Natural killer cell (primary cell): ENCODE results near the gene TAPBPL. TPM values are rescaled to one million over a fixed set of nuclear protein-coding genes. Genes with fewer than 3 reads are reported as not detected.
A peak's percentile ranks its signal among the peaks of the same experiment; 100 is the strongest.

Experiments used
- ATAC-seq, 3 donors: fragments of 150-1000 bp in 2 of 3; fragments of 200-7000 bp in 1 of 3; cut with Tn5 transposase; 1 replicate in 1 of 3; 2 replicates in 2 of 3; pipeline ENCODE4 v1.10.0; 2021; ENCODE audit warnings: mild to moderate bottlenecking in 2 of 3, moderate library complexity in 2 of 3
- DNase-seq, 2 donors: peaks; one replicate each; pipeline versions ENCODE4 v3.0.0 to v3.0.0-alpha.2; 2013 to 2021; ENCODE audit warnings: mixed read lengths in 1 of 2
- H3K27ac ChIP-seq: one replicate; pipeline ENCODE4 v1.5.1; 2013; ENCODE audit warnings: mild to moderate bottlenecking, low read length
- H3K27me3 ChIP-seq: one replicate; pipeline ENCODE4 v1.6.1; 2013; ENCODE audit warnings: low read length; ENCODE audit not compliant: control insufficient read depth, insufficient read depth
- H3K36me3 ChIP-seq: one replicate; pipeline ENCODE4 v1.6.1; 2013; ENCODE audit warnings: low read length; ENCODE audit not compliant: control insufficient read depth, insufficient read depth
- H3K4me1 ChIP-seq: one replicate; pipeline ENCODE4 v1.6.1; 2013; ENCODE audit warnings: low read length; ENCODE audit not compliant: control insufficient read depth, insufficient read depth
- H3K4me3 ChIP-seq: one replicate; pipeline ENCODE4 v1.5.1; 2013; ENCODE audit warnings: low read length
- H3K9me3 ChIP-seq: one replicate; pipeline ENCODE4 v1.6.1; 2013; ENCODE audit warnings: low read length; ENCODE audit not compliant: control insufficient read depth, insufficient read depth
- H3K27ac Mint-ChIP-seq, 2 donors: one replicate each; pipeline ENCODE4 v1.8.0; 2022; ENCODE audit warnings: mild to moderate bottlenecking in 2 of 2, mixed read lengths in 2 of 2, moderate library complexity in 1 of 2
- H3K27me3 Mint-ChIP-seq, 2 donors: one replicate each; pipeline ENCODE4 v1.8.0; 2022; ENCODE audit warnings: low read depth in 2 of 2, mixed read lengths in 2 of 2
- H3K36me3 Mint-ChIP-seq: one replicate; pipeline ENCODE4 v1.8.0; 2022; ENCODE audit warnings: mixed read lengths
- H3K4me1 Mint-ChIP-seq, 2 donors: one replicate each; pipeline ENCODE4 v1.8.0; 2022; ENCODE audit warnings: mixed read lengths in 2 of 2
- H3K4me3 Mint-ChIP-seq: one replicate; pipeline ENCODE4 v1.8.0; 2022; ENCODE audit warnings: mild to moderate bottlenecking, moderate library complexity, mixed read lengths
- H3K9me3 Mint-ChIP-seq, 2 donors: one replicate each; pipeline ENCODE4 v1.8.0; 2022; ENCODE audit warnings: mixed read lengths in 2 of 2
- CTCF ChIP-seq: fragments of 200-600 bp; IDR thresholded peaks from one replicate; pipeline ENCODE4 v1.8.0; 2022; ENCODE audit warnings: antibody characterized with exemption
- WGBS: methylation state at CpG from one replicate; pipeline ENCODE4 v1.1.7; 2013; ENCODE audit warnings: missing lambda C conversion rate; ENCODE audit not compliant: insufficient coverage; 5-methylcytosine and 5-hydroxymethylcytosine counted together
- intact Hi-C: fragments of 100-400 bp; cut with micrococcal nuclease; formaldehyde crosslinking; loops from one replicate; pipeline ENCODE4 v1.14.2; 2022
- total RNA-seq, 4 donors: library from RNA; stranded (reverse); fragments of 120-200 nt in 1 of 4; gene quantifications; one replicate each; pipeline versions ENCODE4 v1.2.3 to v1.2.4, GENCODE V29; 2013 to 2022

The TAPBPL gene
- total RNA-seq, 3 donors from 2014 or later (not counting 1 experiment from before 2014, with no cell fraction given): 43.0 to 51.4 (median 46.9) TPM

DNA sequence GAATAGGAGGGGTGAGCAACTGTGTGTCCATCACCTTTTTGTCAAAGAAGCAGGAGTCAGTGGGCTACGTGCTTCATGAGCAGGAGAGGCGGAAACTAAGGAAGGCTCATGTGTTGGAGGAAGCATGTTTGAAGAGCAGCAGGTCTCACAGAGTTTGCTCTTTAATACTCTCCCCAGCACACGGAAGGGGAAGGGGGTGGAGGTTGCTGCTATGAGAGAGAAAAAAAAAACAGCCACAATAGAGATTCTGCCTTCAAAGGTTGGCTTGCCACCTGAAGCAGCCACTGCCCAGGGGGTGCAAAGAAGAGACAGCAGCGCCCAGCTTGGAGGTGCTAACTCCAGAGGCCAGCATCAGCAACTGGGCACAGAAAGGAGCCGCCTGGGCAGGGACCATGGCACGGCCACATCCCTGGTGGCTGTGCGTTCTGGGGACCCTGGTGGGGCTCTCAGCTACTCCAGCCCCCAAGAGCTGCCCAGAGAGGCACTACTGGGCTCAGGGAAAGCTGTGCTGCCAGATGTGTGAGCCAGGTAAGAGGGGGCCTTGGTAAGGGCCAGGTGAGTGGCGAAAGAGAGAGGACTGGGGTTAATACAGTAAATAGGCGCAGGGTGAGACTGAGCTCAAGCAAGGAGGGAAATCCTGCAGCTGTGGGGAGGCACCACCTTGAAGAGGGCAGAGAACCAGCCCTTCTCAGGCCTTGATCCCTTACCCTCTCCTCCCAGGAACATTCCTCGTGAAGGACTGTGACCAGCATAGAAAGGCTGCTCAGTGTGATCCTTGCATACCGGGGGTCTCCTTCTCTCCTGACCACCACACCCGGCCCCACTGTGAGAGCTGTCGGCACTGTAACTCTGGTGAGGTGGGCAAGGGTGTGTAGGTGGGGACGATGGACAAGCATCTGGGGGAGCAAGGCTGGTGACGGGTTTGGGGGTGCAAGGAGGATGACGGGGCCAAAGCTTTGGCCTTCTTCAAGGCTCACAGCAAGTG is 6.8 kb upstream of the TAPBPL start, which contains the start of gene CD27:
Gene CD27, plus strand, starts transcription at position 252 of the 985 bp plus-strand sequence. Its CDS starts 141 bp downstream, at position 393.
- Mint-ChIP-seq H3K4me3 (peak within 1 kb of the TSS; percentile 71), H3K4me1 (peaks cover 9 to 28% of the 10 kb centered on the region in 2 donors)

DNA sequence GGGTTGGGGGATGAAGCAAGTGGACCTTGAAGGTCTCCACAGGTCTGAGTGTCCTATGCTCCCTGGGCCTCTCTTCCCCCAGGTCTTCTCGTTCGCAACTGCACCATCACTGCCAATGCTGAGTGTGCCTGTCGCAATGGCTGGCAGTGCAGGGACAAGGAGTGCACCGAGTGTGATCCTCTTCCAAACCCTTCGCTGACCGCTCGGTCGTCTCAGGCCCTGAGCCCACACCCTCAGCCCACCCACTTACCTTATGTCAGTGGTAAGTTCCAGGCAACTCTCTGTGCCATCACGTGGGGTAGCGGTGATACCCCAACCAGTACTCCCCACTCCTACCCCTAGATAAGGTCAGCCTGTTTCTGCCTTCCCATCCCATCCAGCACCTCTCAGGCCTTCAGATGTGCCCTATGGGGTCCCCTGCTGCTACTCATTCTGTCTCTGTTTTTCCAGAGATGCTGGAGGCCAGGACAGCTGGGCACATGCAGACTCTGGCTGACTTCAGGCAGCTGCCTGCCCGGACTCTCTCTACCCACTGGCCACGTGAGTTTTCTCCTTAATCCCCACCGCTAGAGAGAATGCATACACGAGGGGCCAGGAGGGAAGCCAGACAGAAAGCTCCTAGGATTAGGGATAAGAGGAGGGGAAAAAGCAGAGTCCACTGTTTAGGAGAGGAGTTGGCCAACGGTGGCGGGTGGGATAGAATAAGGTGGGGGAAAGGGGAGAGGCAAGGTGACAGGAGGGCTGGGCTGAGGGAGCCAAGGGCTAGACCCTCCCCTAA is 1.6 kb upstream of the TAPBPL start:
- TF ChIP-seq CTCF: no peak
- Mint-ChIP-seq H3K4me3 (peak overlapping the region; percentile 100), H3K4me1 (peaks cover 33 to 49% of the 10 kb centered on the region in 2 donors), H3K9me3 (no peaks in the 10 kb centered on the region), H3K36me3 (no peaks in the 10 kb centered on the region), H3K27ac (peak overlapping the region; percentile 100), H3K27me3 (no peaks in the 10 kb centered on the region)
- ATAC-seq (no peak), DNase-seq (no peak)
- intact Hi-C loops: loop anchor here (5.0 kb wide), 1 partner anchor 42 kb away; the partner anchor contains the start of genes MRPL51 and NCAPD2
- Histone ChIP-seq H3K27ac (peak overlapping the region; percentile 98), H3K36me3 (peaks cover 22% of the 10 kb centered on the region), H3K9me3 (no peaks in the 10 kb centered on the region), H3K4me1 (peaks cover 58% of the 10 kb centered on the region), H3K27me3 (no peaks in the 10 kb centered on the region), H3K4me3 (no peak overlapping the region)
- 93% methylated on average over 16 of the region's 16 CpGs for WGBS

More for the DNA sequence above, 6.8 kb upstream of the TAPBPL start, which contains the start of gene CD27:
- peak within 1 kb of the TSS; percentile 61 for H3K27ac ChIP-seq
- ATAC-seq (peak in 2 of 3 donors; percentile 52 to 53), DNase-seq (peak in 1 of 2 donors; percentile 80)
- TF ChIP-seq CTCF: no peak
- no peaks in the 10 kb centered on the region for H3K27me3 ChIP-seq
- H3K9me3 ChIP-seq: no peaks in the 10 kb centered on the region
- peak within 1 kb of the TSS; percentile 35 for H3K4me3 ChIP-seq
- H3K36me3 ChIP-seq: no peaks in the 10 kb centered on the region
- H3K27ac Mint-ChIP-seq: peak within 1 kb of the TSS; percentile 21 to 79
- intact Hi-C loops: no loop called here
- H3K9me3 Mint-ChIP-seq: no peaks in the 10 kb centered on the region
- H3K4me1 ChIP-seq: peaks cover 46% of the 10 kb centered on the region
- no peaks in the 10 kb centered on the region for H3K27me3 Mint-ChIP-seq
- 65% methylated on average over 15 of the region's 16 CpGs for WGBS
- H3K36me3 Mint-ChIP-seq: no peaks in the 10 kb centered on the region

GRCh38 chr12:6450869-6451347 is 934 bp upstream of the TAPBPL start:
- peaks cover 56% of the 10 kb centered on the region for H3K4me1 ChIP-seq
- WGBS: 29% methylated on average over 11 of the region's 11 CpGs

More at GRCh38 chr12:6450869-6451347, 934 bp upstream of the TAPBPL start:
- peak overlapping the region; percentile 89 for H3K4me3 ChIP-seq
- Mint-ChIP-seq H3K36me3 (no peaks in the 10 kb centered on the region), H3K4me1 (peaks cover 33 to 46% of the 10 kb centered on the region in 2 donors), H3K9me3 (no peaks in the 10 kb centered on the region), H3K4me3 (peak overlapping the region; percentile 100), H3K27me3 (no peaks in the 10 kb centered on the region), H3K27ac (peak overlapping the region; percentile 100)
- ATAC-seq (peak in 1 of 3 donors; percentile 2), DNase-seq (no peak)
- TF ChIP-seq CTCF: no peak
- no peaks in the 10 kb centered on the region for H3K9me3 ChIP-seq
- no peaks in the 10 kb centered on the region for H3K27me3 ChIP-seq
- peak overlapping the region; percentile 98 for H3K27ac ChIP-seq
- intact Hi-C loops: loop anchor here (5.0 kb wide), 1 partner anchor 41 kb away; the partner anchor contains the start of genes MRPL51 and NCAPD2
- peaks cover 24% of the 10 kb centered on the region for H3K36me3 ChIP-seq
